ENCODE measurements around the gene PACRG.

PACRG gene

GRCh38 chr6:162709431-162709830, 18.3 kb upstream of the PACRG start:
- no peak for DNase-seq (ENCODE audit: low read depth in 2 of 3, low spot score in 1 of 3)

GRCh38 chr6:162710419-162710818, 17.4 kb upstream of the PACRG start:
- no peak for DNase-seq (ENCODE audit: low read depth in 2 of 3, low spot score in 1 of 3)

GRCh38 chr6:162710936-162711335, 16.8 kb upstream of the PACRG start:
- no peak for DNase-seq (ENCODE audit: low read depth in 2 of 3, low spot score in 1 of 3)

DNA sequence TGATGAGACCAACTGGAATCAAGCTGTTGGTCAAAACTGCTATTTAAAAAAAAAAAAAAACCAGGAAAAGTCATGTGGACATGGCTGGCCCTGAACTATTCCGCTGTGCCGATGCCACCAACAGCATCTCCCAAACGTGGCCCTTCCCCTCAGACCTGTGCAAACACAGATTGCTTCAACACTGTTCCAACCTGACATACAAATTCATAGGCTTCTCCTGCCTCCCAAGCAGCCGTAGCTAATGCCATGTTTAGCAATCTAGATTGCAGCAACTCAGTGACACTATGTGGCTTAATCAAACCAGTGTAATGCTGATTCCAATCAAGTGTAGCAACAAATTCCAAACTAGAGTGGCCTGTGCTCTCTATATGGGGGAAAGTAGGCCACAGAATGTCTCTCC, 16.4 kb upstream of the PACRG start:
- no peak for DNase-seq (ENCODE audit: low read depth in 2 of 3, low spot score in 1 of 3)

- DNase-seq (ENCODE audit: low read depth in 2 of 3, low spot score in 1 of 3), result no peak
These were observed 15.1 kb upstream of the PACRG start for GRCh38 chr6:162712694-162713093.

GRCh38 chr6:162713974-162714780, 13.6 kb upstream of the PACRG start:
- DNase-seq (ENCODE audit: low read depth in 2 of 3, low spot score in 1 of 3), result no peak

DNA sequence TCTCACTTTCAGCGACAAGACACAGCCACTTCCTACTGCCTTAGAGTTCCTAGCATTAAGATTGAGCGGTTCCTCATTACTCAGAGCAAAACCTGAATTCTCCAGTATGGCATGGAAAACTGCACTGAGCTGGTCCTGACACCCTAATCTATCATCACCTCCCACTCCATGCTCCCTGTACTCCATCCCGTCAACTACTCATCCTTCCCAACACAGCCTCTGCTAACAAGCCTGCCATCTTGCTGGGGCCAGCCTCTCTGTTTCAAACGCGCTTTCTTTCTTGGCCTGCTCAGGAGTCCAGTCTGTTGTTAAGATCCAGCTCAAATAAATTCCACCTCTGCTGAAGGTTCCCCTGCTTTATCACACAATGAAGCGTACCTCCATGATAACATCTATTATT, 12.2 kb upstream of the PACRG start:
- DNase-seq (ENCODE audit: low read depth in 2 of 3, low spot score in 1 of 3), result no peak

DNA sequence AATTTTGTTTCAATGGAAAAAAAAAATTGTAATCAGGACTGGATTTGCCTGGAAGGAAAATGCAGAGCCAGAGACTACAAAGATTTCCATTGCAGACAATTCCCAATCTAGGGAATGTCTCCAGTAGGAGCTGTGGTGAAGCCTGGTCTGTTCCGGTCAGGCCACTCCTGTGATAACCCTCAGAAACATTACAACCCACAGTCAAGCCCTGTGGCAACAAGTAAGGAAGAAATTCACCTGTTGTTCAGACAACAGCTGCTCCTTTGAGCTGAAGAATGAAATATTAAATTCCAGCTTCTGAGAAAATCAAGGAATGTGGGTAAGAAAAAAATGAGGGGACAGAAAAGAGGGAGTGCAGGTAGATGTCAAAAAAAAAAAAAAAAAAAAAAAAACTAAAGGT, 8.2 kb upstream of the PACRG start:
- no peak for DNase-seq (ENCODE audit: low read depth in 2 of 3, low spot score in 1 of 3)

DNA sequence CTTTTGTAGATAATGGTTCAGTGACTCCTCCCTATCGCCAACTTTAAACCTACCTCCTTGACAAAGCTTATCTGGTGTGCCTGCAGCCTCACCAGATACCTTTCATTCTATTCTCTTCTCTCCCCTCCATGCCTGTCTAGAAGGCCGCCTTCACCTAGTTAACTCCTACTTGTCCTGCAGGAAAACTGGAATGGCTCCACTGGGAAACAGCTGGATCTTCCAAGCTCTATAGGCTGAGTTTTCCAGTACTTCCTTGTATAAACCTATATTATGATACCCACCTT, 6.4 kb upstream of the PACRG start:
- no peak for DNase-seq (ENCODE audit: low read depth in 2 of 3, low spot score in 1 of 3)

GRCh38 chr6:162722226-162722625, 5.5 kb upstream of the PACRG start:
- DNase-seq (ENCODE audit: low read depth in 2 of 3, low spot score in 1 of 3), result no peak

DNA sequence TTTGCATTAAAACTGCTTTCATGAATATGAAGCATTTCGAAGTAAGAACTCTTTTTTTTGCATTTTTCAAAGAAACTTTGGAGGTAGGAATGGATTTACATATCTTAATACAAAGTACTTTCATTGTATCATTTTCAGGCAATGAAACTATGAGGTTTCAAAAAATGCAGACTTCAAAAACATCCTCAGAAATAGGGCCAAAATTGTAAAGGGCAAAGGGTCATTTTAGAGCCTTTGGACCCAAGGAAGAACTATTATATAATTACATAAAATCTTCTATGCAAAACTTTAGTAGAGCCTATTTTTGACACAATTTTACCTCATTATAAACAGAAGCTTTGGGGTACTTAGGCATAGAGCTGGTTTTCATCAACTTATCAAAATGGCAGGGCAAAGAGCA, 5.1 kb upstream of the PACRG start:
- DNase-seq (ENCODE audit: low read depth in 2 of 3, low spot score in 1 of 3), result no peak

DNA sequence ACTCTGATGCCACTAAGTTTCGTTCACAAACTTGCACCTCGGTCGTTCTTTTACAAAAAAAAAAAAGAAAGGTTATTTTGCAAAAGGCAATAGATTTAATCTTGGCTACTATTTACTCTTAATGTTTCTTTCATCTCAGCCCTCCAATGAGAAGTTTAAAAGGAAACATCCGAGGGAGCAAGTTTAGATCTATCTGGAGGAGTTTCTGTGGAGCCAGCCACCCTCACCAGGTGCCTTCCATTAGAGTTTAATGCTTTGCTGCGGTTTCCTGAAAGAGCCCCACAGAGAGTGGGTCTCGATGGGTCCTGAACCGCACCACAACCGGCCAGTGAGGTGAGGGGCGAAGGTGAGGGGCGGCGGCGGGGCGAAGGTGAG, 840 bp upstream of the PACRG start:
- no peak for DNase-seq (ENCODE audit: low read depth in 2 of 3, low spot score in 1 of 3)

GRCh38 chr6:162728197-162728596, 423 bp downstream of the PACRG start:
- no peak for DNase-seq (ENCODE audit: low read depth in 2 of 3, low spot score in 1 of 3)

GRCh38 chr6:162728706-162729105, 932 bp downstream of the PACRG start:
- DNase-seq (ENCODE audit: low read depth in 2 of 3, low spot score in 1 of 3), result no peak

DNA sequence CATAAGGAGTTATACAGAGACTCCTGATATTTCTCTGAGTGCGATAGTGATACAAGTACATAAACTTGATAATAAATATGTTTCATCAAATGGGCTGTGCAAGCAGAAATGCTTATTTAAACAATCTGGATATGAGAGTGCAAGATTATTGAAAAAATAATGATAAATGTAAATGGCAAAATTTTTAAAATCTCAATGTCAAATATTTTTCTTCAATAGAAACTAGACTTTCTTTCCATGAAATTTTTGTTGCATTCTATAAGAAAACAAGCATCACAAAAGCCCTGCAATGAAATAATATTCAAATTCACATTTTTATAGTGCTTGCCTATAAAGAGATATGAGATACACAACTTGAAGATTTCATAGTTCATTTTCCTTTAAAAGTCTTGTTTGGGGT, 2.7 kb downstream of the PACRG start:
- DNase-seq (ENCODE audit: low read depth in 2 of 3, low spot score in 1 of 3), result no peak

- DNase-seq (ENCODE audit: low read depth in 2 of 3, low spot score in 1 of 3), result no peak
These were observed 5.7 kb downstream of the PACRG start for GRCh38 chr6:162733489-162733888.

DNA sequence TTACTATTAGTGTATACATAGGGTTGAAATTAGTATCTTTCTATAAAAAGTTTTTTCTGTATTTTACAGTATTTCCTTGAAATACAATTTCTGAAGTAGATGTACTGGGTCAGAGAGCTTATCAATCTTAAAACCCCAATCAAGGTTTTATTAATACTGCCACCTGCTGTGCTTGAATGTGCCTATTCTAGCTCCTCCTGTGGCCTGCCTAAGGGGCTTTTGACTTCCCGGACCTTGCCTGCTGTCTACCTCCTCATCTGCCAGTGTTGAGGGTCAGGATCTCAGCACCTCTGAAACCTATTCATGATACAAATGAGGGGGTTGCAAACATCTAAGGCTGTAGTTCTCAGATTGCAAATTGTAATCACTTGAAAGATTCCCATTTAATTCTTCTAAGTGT, 9.2 kb downstream of the PACRG start:
- DNase-seq (ENCODE audit: low read depth in 2 of 3, low spot score in 1 of 3), result no peak

- DNase-seq (ENCODE audit: low read depth in 2 of 3, low spot score in 1 of 3), result no peak
These were observed 23.0 kb downstream of the PACRG start for GRCh38 chr6:162750776-162751175.

- DNase-seq (ENCODE audit: low read depth in 2 of 3, low spot score in 1 of 3), result no peak
These were observed 23.6 kb downstream of the PACRG start for GRCh38 chr6:162751211-162751859.

GRCh38 chr6:162753775-162754174, 26.0 kb downstream of the PACRG start:
- no peak for DNase-seq (ENCODE audit: low read depth in 2 of 3, low spot score in 1 of 3)

DNA sequence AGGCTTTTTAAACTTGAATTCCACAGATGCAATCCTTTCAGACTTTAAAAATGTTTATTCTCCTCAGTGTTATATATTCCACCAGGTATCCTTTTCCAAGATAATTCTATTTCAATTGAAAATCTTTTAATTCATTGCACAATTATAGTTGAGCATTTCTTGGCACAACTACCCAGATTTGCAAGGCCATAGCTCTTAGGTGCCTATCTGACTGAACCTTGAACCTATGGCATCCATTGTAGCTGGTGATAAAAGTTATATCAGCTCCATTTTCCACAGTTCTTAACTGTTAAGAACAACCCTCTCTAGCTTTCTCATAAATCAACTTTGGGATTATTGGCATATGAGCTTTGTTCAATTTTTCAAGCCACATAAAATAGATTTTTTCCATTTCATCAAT, 42.4 kb downstream of the PACRG start:
- DNase-seq (ENCODE audit: low read depth in 2 of 3, low spot score in 1 of 3), result no peak

DNA sequence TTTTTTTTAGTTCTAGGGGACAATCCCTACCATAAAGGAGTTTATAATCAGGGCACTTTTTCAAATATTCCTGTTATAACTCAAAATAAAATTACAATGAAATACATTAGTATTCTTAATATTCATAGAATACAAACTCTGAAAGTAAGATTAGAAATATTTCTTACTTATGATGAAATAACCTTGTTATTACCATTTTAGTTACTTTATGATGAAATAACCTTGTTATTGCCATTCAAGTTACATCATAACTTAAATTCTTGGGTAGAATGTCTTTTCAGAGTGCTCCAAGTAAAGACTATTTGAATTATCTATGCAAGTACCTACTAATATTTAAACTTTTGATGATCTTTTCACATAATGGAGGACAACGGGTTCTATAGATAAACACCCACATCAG, 43.2 kb downstream of the PACRG start:
- DNase-seq (ENCODE audit: low read depth in 2 of 3, low spot score in 1 of 3), result no peak

GRCh38 chr6:162772466-162772865, 44.7 kb downstream of the PACRG start:
- no peak for DNase-seq (ENCODE audit: low read depth in 2 of 3, low spot score in 1 of 3)
